ENCODE data around the gene CADM2.
"Not testable (repeated sequence)": the region's sequence is repeated elsewhere in the genome, so short reads cannot be mapped to it uniquely, and the experiment has no call there.

CADM2 gene

DNA sequence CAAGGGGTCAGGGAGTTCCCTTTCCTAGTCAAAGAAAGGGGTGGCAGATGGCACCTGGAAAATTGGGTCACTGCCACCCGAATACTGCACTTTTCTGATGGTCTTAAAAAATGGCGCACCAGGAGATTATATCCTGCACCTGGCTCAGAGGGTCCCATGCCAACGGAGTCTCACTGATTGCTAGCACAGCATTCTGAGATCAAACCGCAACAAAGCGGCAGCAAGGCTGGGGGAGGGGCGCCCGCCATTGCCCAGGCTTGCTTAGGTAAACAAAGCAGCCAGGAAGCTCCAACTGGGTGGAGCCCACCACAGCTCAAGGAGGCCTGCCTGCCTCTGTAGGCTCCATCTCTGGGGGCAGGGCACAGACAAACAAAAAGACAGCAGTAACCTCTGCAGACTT is 194.5 kb downstream of the CADM2 start:
- peaks cover 35% of the 10 kb centered on the region for H3K9me3 Mint-ChIP-seq
- H3K27me3 Mint-ChIP-seq; H3K36me3 Mint-ChIP-seq (ENCODE audit: low read depth); H3K4me3 Mint-ChIP-seq; intact Hi-C loops (cut with micrococcal nuclease); H3K27ac Mint-ChIP-seq; H3K4me1 Mint-ChIP-seq (ENCODE audit: low read depth): not testable (repeated sequence)

DNA sequence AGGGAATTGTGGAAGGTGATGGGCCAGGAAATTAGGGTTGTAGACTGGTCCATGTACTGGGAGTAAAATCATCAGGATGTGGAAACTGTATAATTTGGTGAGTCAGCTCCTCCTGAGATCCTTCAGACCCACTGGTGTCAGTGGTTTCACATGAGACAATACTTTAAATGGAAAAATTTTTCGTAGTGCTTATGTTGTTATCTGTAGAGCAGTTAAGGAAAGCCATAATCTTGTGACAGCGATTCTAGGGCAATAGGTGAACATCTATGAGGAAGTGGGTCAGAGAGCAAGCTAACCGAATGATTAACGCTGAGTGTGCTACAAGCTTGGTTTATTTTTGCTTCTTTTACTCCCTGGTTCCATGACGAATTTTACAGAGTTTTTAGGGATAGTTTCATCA is 200.6 kb downstream of the CADM2 start:
- Mint-ChIP-seq H3K4me3 (no peak overlapping the region), H3K9me3 (peaks cover 10% of the 10 kb centered on the region), H3K27me3 (no peaks in the 10 kb centered on the region), H3K36me3 (ENCODE audit: low read depth) (no peaks in the 10 kb centered on the region), H3K27ac (no peak overlapping the region), H3K4me1 (ENCODE audit: low read depth) (no peaks in the 10 kb centered on the region)
- intact Hi-C loops (cut with micrococcal nuclease), result no loop called here

DNA sequence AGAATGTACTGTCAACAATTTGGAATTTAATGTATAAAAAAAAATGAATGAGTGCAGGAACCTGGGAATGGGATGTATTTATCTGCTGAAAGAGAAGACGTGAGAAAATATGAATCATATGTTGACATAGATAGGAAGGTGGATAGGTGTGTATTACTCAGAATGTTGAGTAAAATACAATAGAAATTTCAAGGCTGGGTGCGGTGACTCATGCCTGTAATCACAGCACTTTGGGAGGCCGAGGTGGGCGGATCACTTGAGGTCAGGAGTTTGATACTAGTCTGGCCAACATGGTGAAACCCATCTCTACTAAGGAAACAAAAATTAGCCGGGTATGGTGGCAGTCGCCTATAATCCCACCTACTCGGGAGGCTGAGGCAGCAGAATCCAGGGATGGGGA is 202.8 kb downstream of the CADM2 start:
- intact Hi-C loops (cut with micrococcal nuclease), result no loop called here
- Mint-ChIP-seq H3K4me3 (no peak overlapping the region), H3K9me3 (no peaks in the 10 kb centered on the region), H3K27me3 (no peaks in the 10 kb centered on the region), H3K27ac (no peak overlapping the region), H3K4me1 (ENCODE audit: low read depth) (no peaks in the 10 kb centered on the region), H3K36me3 (ENCODE audit: low read depth) (no peaks in the 10 kb centered on the region)

GRCh38 chr3:85162905-85163304 is 204.1 kb downstream of the CADM2 start:
- no peaks in the 10 kb centered on the region for H3K4me1 Mint-ChIP-seq (ENCODE audit: low read depth)
- intact Hi-C loops (cut with micrococcal nuclease), result no loop called here
- H3K4me3 Mint-ChIP-seq, result no peak overlapping the region

DNA sequence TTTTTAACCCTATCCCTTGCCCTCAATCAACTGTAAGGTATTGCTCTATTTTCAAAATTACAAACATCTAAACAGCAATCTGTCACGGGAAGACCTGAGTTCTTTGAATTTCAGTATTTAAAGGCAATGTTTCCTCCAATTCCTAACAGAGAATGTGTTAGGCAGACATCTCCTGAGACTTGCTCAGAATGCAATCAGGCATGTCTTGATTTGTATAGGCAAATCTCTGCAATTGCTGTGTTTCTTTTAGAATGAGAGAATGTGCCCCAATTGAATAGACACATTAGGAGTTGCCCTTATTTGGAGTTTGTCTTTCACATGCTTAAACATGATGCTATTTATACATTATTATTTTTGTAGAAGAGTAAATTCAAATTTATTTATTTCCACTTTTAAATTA is 205.6 kb downstream of the CADM2 start:
- Mint-ChIP-seq H3K27me3 (no peaks in the 10 kb centered on the region), H3K27ac (no peak overlapping the region), H3K9me3 (no peaks in the 10 kb centered on the region), H3K4me3 (no peak overlapping the region), H3K36me3 (ENCODE audit: low read depth) (no peaks in the 10 kb centered on the region), H3K4me1 (ENCODE audit: low read depth) (no peaks in the 10 kb centered on the region)
- intact Hi-C loops (cut with micrococcal nuclease), result no loop called here

More at GRCh38 chr3:85162905-85163304, 204.1 kb downstream of the CADM2 start:
- H3K27me3 Mint-ChIP-seq, result no peaks in the 10 kb centered on the region
- no peaks in the 10 kb centered on the region for H3K9me3 Mint-ChIP-seq
- H3K27ac Mint-ChIP-seq, result no peak overlapping the region
- no peaks in the 10 kb centered on the region for H3K36me3 Mint-ChIP-seq (ENCODE audit: low read depth)

DNA sequence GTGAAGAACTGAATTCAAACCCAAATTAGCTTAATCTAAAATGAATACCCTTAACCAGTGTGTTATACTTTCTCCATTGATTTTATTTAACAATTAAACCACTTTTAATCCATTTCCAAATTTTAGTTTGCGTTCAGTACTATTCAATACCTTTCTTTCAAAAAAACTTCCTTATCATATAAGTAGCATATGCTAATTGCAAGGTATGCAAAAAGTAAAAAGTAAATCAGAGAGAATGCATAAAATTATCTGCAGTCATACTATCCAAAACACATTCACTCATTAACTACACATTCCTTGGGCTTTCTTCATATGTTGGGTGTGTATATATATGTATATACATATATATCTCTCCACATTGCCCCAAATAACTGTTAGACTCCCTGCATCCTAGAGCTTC is 208.8 kb downstream of the CADM2 start:
- Mint-ChIP-seq H3K27ac (no peak overlapping the region), H3K9me3 (no peaks in the 10 kb centered on the region), H3K4me1 (ENCODE audit: low read depth) (no peaks in the 10 kb centered on the region), H3K36me3 (ENCODE audit: low read depth) (no peaks in the 10 kb centered on the region), H3K4me3 (no peak overlapping the region), H3K27me3 (no peaks in the 10 kb centered on the region)
- intact Hi-C loops (cut with micrococcal nuclease), result no loop called here

DNA sequence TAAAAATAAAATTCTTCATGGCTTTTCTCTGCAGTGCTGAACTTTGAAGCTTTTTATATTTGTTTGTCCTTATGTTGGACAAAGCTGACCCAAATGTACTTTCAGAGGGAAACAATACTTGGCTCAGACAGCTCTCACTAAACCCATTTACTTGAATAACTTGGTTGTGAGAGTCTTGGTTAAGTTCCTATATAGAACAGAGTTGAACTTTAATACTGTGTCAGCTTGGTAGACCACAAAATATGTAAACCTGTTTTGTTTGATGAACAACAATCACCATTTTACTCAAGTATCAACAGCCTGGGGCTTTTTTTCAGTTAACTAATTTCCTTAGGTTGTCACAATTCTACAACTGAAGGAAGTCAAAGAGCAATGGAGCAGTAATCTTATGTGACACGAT is 211.9 kb downstream of the CADM2 start:
- no peak overlapping the region for H3K27ac Mint-ChIP-seq
- H3K4me1 Mint-ChIP-seq (ENCODE audit: low read depth), result no peaks in the 10 kb centered on the region
- H3K36me3 Mint-ChIP-seq (ENCODE audit: low read depth), result no peaks in the 10 kb centered on the region
- intact Hi-C loops (cut with micrococcal nuclease), result no loop called here
- H3K27me3 Mint-ChIP-seq, result no peaks in the 10 kb centered on the region
- no peaks in the 10 kb centered on the region for H3K9me3 Mint-ChIP-seq
- no peak overlapping the region for H3K4me3 Mint-ChIP-seq

DNA sequence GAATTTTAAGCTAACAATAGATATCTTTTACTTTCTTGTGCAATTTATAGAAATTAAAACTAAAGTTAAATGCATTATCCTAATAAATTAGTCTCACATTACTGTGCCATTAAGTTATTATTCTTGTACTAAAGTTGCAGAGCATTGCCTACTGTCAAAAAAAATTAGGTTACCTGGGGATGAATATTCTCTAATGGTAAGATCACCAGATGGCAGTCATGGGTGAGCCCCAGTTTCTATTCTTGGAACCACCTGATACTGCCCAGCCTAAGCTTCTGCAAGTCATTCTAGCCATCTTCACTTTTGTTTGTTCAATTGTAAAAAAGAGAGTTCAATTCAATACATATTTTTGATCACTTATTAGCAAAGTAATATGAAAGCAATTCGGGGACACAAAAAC is 213.2 kb downstream of the CADM2 start:
- no peak overlapping the region for H3K4me3 Mint-ChIP-seq
- H3K36me3 Mint-ChIP-seq (ENCODE audit: low read depth), result no peaks in the 10 kb centered on the region
- H3K27ac Mint-ChIP-seq, result no peak overlapping the region

GRCh38 chr3:85176799-85177198 is 218.0 kb downstream of the CADM2 start:
- Mint-ChIP-seq H3K4me1 (ENCODE audit: low read depth) (no peaks in the 10 kb centered on the region), H3K4me3 (no peak overlapping the region), H3K36me3 (ENCODE audit: low read depth) (no peaks in the 10 kb centered on the region), H3K27ac (no peak overlapping the region), H3K9me3 (no peaks in the 10 kb centered on the region), H3K27me3 (no peaks in the 10 kb centered on the region)
- intact Hi-C loops (cut with micrococcal nuclease), result no loop called here

More for the DNA sequence above, 213.2 kb downstream of the CADM2 start:
- Mint-ChIP-seq H3K27me3 (no peaks in the 10 kb centered on the region), H3K4me1 (ENCODE audit: low read depth) (no peaks in the 10 kb centered on the region), H3K9me3 (no peaks in the 10 kb centered on the region)
- intact Hi-C loops (cut with micrococcal nuclease), result no loop called here

- intact Hi-C loops (cut with micrococcal nuclease), result no loop called here
- Mint-ChIP-seq H3K27ac (no peak overlapping the region), H3K9me3 (no peaks in the 10 kb centered on the region), H3K4me3 (no peak overlapping the region), H3K36me3 (ENCODE audit: low read depth) (no peaks in the 10 kb centered on the region), H3K27me3 (no peaks in the 10 kb centered on the region), H3K4me1 (ENCODE audit: low read depth) (no peaks in the 10 kb centered on the region)
Measured at GRCh38 chr3:85182975-85183752, 224.4 kb downstream of the CADM2 start.

- H3K36me3 Mint-ChIP-seq (ENCODE audit: low read depth), result no peaks in the 10 kb centered on the region
- no peak overlapping the region for H3K4me3 Mint-ChIP-seq
- no peak overlapping the region for H3K27ac Mint-ChIP-seq
- intact Hi-C loops (cut with micrococcal nuclease), result no loop called here
- H3K9me3 Mint-ChIP-seq, result no peaks in the 10 kb centered on the region
- no peaks in the 10 kb centered on the region for H3K27me3 Mint-ChIP-seq
- no peaks in the 10 kb centered on the region for H3K4me1 Mint-ChIP-seq (ENCODE audit: low read depth)
Measured at GRCh38 chr3:85185495-85185894, 226.7 kb downstream of the CADM2 start.

DNA sequence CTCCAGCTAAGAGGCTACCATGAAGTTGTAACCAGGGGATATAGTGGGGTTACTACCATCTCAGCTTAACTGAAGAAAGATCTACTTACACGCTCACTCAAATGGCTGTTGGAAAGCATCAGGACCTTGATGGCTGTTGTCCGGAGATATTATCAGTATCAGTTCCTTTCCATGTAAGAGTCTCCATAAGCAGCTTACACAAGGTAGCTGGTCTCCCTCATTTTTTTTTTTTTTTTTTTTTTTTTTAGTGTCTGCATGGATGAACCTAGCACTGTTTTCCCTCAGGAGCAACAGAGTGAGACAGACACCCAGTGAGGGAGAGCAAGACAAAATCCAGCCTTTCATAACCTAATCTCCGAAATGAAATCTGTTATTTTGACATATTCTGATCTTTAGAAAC is 230.9 kb downstream of the CADM2 start:
- intact Hi-C loops (cut with micrococcal nuclease), result no loop called here
- H3K4me1 Mint-ChIP-seq (ENCODE audit: low read depth), result no peaks in the 10 kb centered on the region
- H3K4me3 Mint-ChIP-seq, result no peak overlapping the region
- H3K27me3 Mint-ChIP-seq, result no peaks in the 10 kb centered on the region
- no peaks in the 10 kb centered on the region for H3K9me3 Mint-ChIP-seq
- H3K27ac Mint-ChIP-seq, result no peak overlapping the region
- H3K36me3 Mint-ChIP-seq (ENCODE audit: low read depth), result no peaks in the 10 kb centered on the region

- no peaks in the 10 kb centered on the region for H3K27me3 Mint-ChIP-seq
- intact Hi-C loops (cut with micrococcal nuclease), result no loop called here
Measured at GRCh38 chr3:85193565-85193964, 234.8 kb downstream of the CADM2 start.

GRCh38 chr3:85208650-85209049 is 249.9 kb downstream of the CADM2 start:
- H3K4me1 Mint-ChIP-seq (ENCODE audit: low read depth), result no peaks in the 10 kb centered on the region
- H3K9me3 Mint-ChIP-seq, result peaks cover 4% of the 10 kb centered on the region

More at GRCh38 chr3:85193565-85193964, 234.8 kb downstream of the CADM2 start:
- no peaks in the 10 kb centered on the region for H3K9me3 Mint-ChIP-seq
- no peaks in the 10 kb centered on the region for H3K36me3 Mint-ChIP-seq (ENCODE audit: low read depth)
- H3K4me1 Mint-ChIP-seq (ENCODE audit: low read depth), result no peaks in the 10 kb centered on the region
- no peak overlapping the region for H3K27ac Mint-ChIP-seq
- H3K4me3 Mint-ChIP-seq, result no peak overlapping the region

GRCh38 chr3:85210540-85210939 is 251.8 kb downstream of the CADM2 start:
- intact Hi-C loops (cut with micrococcal nuclease), result no loop called here
- Mint-ChIP-seq H3K27ac (no peak overlapping the region), H3K4me3 (no peak overlapping the region), H3K36me3 (ENCODE audit: low read depth) (no peaks in the 10 kb centered on the region), H3K27me3 (no peaks in the 10 kb centered on the region), H3K4me1 (ENCODE audit: low read depth) (no peaks in the 10 kb centered on the region), H3K9me3 (peaks cover 11% of the 10 kb centered on the region)

More at GRCh38 chr3:85208650-85209049, 249.9 kb downstream of the CADM2 start:
- Mint-ChIP-seq H3K36me3 (ENCODE audit: low read depth) (no peaks in the 10 kb centered on the region), H3K27me3 (no peaks in the 10 kb centered on the region), H3K4me3 (no peak overlapping the region), H3K27ac (no peak overlapping the region)
- intact Hi-C loops (cut with micrococcal nuclease), result no loop called here

Data from dendritic cell treated with granulocyte-macrophage colony-stimulating factor and Interleukin-4, amounts not matched to agents 40 ng/mL and 50 ng/mL, for 4 days (primary cell).